Panc1 (cell line): ENCODE results near the gene SPAG4.

Experiments
- POLR2AphosphoS5 ChIP-seq: IDR thresholded peaks from 2 replicates; pipeline ENCODE4 v1.6.1; 2012; ENCODE audit warnings: mild to moderate bottlenecking, low read depth, low read length, moderate library complexity
- SIN3A ChIP-seq: IDR thresholded peaks from 2 replicates; pipeline ENCODE4 v1.6.1; 2012; ENCODE audit warnings: low read depth, mild to moderate bottlenecking, low read length, moderate library complexity, borderline replicate concordance; ENCODE audit not compliant: insufficient read depth
- TF ChIP-seq, protein P1 (sequence below): fragments of 450-650 bp; IDR thresholded peaks from 2 replicates; pipeline ENCODE4 v1.5.1; 2017; ENCODE audit warnings: mild to moderate bottlenecking
- TF ChIP-seq, protein P2 (sequence below), 2 experiments: IDR thresholded peaks; 2 replicates each; pipeline ENCODE4 v1.6.1; 2011 to 2012; ENCODE audit warnings: low read depth in 2 of 2, control low read depth in 1 of 2, low read length in 1 of 2, mild to moderate bottlenecking in 1 of 2, moderate library complexity in 1 of 2; ENCODE audit not compliant: insufficient read depth in 1 of 2

DNA sequence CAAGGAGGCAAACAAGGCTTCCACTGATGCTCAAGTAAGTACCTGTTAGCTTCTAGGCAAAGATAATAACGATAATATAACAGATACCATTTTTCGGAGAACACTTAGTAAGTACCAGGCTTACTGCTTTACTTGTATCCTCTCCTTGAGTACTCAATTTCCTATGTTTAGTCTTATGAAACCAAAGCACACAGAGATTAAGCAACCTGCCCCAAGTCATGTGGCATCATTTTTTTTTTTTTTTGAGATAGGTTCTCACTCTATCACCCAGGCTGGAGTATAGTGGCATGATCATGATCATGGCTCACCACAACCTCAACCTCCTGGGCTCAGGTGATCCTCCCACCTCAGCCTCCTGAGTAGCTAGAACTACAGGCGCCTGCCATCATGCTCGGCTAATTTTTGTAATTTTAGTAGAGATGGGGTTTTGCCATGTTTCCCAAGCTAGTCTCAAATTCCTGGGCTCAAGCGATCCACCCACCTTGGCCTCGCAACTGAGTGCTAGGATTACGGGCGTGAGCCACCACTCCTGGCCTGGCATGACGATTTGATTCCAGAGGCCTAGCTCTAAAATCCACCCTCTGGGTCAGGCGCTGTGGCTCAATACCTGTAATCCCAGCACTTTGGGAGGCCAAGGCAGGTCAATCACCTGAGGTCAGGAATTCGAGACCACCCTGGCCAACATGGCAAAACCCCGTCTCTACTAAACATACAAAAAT is 14.0 kb downstream of the SPAG4 start:
- TF ChIP-seq SIN3A, result no peak
- TF ChIP-seq, protein P1, sequence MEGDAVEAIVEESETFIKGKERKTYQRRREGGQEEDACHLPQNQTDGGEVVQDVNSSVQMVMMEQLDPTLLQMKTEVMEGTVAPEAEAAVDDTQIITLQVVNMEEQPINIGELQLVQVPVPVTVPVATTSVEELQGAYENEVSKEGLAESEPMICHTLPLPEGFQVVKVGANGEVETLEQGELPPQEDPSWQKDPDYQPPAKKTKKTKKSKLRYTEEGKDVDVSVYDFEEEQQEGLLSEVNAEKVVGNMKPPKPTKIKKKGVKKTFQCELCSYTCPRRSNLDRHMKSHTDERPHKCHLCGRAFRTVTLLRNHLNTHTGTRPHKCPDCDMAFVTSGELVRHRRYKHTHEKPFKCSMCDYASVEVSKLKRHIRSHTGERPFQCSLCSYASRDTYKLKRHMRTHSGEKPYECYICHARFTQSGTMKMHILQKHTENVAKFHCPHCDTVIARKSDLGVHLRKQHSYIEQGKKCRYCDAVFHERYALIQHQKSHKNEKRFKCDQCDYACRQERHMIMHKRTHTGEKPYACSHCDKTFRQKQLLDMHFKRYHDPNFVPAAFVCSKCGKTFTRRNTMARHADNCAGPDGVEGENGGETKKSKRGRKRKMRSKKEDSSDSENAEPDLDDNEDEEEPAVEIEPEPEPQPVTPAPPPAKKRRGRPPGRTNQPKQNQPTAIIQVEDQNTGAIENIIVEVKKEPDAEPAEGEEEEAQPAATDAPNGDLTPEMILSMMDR, result no peak
- no peak for TF ChIP-seq POLR2AphosphoS5
- TF ChIP-seq, protein P2, sequence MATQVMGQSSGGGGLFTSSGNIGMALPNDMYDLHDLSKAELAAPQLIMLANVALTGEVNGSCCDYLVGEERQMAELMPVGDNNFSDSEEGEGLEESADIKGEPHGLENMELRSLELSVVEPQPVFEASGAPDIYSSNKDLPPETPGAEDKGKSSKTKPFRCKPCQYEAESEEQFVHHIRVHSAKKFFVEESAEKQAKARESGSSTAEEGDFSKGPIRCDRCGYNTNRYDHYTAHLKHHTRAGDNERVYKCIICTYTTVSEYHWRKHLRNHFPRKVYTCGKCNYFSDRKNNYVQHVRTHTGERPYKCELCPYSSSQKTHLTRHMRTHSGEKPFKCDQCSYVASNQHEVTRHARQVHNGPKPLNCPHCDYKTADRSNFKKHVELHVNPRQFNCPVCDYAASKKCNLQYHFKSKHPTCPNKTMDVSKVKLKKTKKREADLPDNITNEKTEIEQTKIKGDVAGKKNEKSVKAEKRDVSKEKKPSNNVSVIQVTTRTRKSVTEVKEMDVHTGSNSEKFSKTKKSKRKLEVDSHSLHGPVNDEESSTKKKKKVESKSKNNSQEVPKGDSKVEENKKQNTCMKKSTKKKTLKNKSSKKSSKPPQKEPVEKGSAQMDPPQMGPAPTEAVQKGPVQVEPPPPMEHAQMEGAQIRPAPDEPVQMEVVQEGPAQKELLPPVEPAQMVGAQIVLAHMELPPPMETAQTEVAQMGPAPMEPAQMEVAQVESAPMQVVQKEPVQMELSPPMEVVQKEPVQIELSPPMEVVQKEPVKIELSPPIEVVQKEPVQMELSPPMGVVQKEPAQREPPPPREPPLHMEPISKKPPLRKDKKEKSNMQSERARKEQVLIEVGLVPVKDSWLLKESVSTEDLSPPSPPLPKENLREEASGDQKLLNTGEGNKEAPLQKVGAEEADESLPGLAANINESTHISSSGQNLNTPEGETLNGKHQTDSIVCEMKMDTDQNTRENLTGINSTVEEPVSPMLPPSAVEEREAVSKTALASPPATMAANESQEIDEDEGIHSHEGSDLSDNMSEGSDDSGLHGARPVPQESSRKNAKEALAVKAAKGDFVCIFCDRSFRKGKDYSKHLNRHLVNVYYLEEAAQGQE (IDR thresholded peaks at IDR 0.05; ENCODE audit: insufficient read depth in 1 of 2, low read depth in 2 of 2, low read length in 1 of 2), result no peak
